Muscle of back (tissue), 11 donors: ENCODE results near the gene GJC2. TPM values are rescaled to one million over a fixed set of nuclear protein-coding genes. Genes with fewer than 3 reads are reported as not detected.
"Not testable (repeated sequence)": the region's sequence is repeated elsewhere in the genome, so short reads cannot be mapped to it uniquely, and the experiment has no call there.

Experiments used
- DNase-seq, 3 donors: peaks; one replicate each; pipeline versions ENCODE4 v3.0.0 to v3.0.0-alpha.2; 2013
- polyA plus RNA-seq, 10 donors: library from polyadenylated mRNA; unstranded; fragments of 120-200 nt; gene quantifications; one replicate each; pipeline ENCODE4 v1.2.1, GENCODE V29; 2013; ENCODE audit not compliant: insufficient read length in 10 of 10

The GJC2 gene
- polyA plus RNA-seq, 10 donors, result 0.62 to 1.5 (median 0.83) TPM

- no peak for DNase-seq
These were observed 23.1 kb downstream of the GJC2 start for GRCh38 chr1:228172591-228173527.

- not testable (repeated sequence) for DNase-seq
These were observed 24.1 kb downstream of the GJC2 start for GRCh38 chr1:228173528-228174481.

GRCh38 chr1:228174482-228175315, 25.0 kb downstream of the GJC2 start:
- DNase-seq, result no peak

GRCh38 chr1:228175316-228176023, 25.7 kb downstream of the GJC2 start:
- DNase-seq, result no peak

- no peak for DNase-seq
These were observed 26.3 kb downstream of the GJC2 start for GRCh38 chr1:228176024-228176395.

GRCh38 chr1:228176461-228177182, 26.9 kb downstream of the GJC2 start:
- no peak for DNase-seq

- no peak for DNase-seq
These were observed 27.4 kb downstream of the GJC2 start for GRCh38 chr1:228177183-228177475.

- DNase-seq, result no peak
These were observed 28.3 kb downstream of the GJC2 start for GRCh38 chr1:228177721-228178710.

- DNase-seq, result no peak
These were observed 29.3 kb downstream of the GJC2 start for GRCh38 chr1:228178737-228179684.

GRCh38 chr1:228180271-228180958, 30.7 kb downstream of the GJC2 start:
- DNase-seq, result no peak

- DNase-seq, result no peak
These were observed 31.4 kb downstream of the GJC2 start for GRCh38 chr1:228180959-228181644.

GRCh38 chr1:228181645-228182034, 31.9 kb downstream of the GJC2 start:
- DNase-seq, result no peak

GRCh38 chr1:228182296-228183030, 32.7 kb downstream of the GJC2 start:
- no peak for DNase-seq

GRCh38 chr1:228184152-228184551, 34.4 kb downstream of the GJC2 start:
- DNase-seq, result no peak

- DNase-seq, result no peak
These were observed 35.9 kb downstream of the GJC2 start for GRCh38 chr1:228185641-228185965.

GRCh38 chr1:228188249-228188648, 38.5 kb downstream of the GJC2 start:
- DNase-seq, result not testable (repeated sequence)
